Neural progenitor cell (in vitro differentiated cells): Measurements from ENCODE around the gene CNOT1.

Experiments used
- EZH2 ChIP-seq: fragments of 200-600 bp; sonication (generic); IDR thresholded peaks from 2 replicates; pipeline ENCODE4 v1.6.1; 2017; ENCODE audit warnings: antibody characterized with exemption, mild to moderate bottlenecking, moderate library complexity
- EZH2phosphoT487 ChIP-seq: fragments of 200-600 bp; sonication (generic); IDR thresholded peaks from 2 replicates; pipeline ENCODE4 v1.6.1; 2017; ENCODE audit warnings: antibody characterized with exemption
- TF ChIP-seq, protein P1 (sequence below): fragments of 200-600 bp; sonication (generic); IDR thresholded peaks from 2 replicates; pipeline ENCODE4 v1.5.1; 2017; ENCODE audit warnings: antibody characterized with exemption, mild to moderate bottlenecking

GRCh38 chr16:58478427-58478826 is 151.2 kb downstream of the CNOT1 start:
- TF ChIP-seq, protein P1, sequence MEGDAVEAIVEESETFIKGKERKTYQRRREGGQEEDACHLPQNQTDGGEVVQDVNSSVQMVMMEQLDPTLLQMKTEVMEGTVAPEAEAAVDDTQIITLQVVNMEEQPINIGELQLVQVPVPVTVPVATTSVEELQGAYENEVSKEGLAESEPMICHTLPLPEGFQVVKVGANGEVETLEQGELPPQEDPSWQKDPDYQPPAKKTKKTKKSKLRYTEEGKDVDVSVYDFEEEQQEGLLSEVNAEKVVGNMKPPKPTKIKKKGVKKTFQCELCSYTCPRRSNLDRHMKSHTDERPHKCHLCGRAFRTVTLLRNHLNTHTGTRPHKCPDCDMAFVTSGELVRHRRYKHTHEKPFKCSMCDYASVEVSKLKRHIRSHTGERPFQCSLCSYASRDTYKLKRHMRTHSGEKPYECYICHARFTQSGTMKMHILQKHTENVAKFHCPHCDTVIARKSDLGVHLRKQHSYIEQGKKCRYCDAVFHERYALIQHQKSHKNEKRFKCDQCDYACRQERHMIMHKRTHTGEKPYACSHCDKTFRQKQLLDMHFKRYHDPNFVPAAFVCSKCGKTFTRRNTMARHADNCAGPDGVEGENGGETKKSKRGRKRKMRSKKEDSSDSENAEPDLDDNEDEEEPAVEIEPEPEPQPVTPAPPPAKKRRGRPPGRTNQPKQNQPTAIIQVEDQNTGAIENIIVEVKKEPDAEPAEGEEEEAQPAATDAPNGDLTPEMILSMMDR, result no peak
- no peak for TF ChIP-seq EZH2phosphoT487
- TF ChIP-seq EZH2, result no peak
